NCI-H146 (cell line): ENCODE data around the gene TRIM17.
"Not testable (repeated sequence)": the region's sequence is repeated elsewhere in the genome, so short reads cannot be mapped to it uniquely, and the experiment has no call there.

Experiments
- DNase-seq: peaks from one replicate; lab custom pipeline; 2025; lab: John Stamatoyannopoulos, UW

The TRIM17 gene

DNA sequence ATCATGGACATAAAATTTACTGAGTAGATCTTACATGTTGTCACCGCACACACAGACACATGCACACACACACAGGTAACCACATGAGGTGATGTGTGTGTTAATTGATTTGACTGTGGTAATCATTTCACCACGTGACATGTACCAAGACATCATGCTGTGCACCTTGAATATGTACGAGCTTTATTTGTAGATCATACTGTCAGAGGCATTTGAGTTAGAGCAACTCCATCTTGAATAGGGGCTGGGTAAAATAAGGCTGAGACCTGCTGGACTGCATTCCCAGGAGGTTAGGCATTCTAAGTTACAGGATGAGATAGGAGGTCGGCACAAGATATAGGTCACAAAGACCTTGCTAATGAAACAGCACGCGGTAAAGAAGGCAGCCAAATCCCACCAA is 31.7 kb upstream of the TRIM17 start:
- DNase-seq = no peak

DNA sequence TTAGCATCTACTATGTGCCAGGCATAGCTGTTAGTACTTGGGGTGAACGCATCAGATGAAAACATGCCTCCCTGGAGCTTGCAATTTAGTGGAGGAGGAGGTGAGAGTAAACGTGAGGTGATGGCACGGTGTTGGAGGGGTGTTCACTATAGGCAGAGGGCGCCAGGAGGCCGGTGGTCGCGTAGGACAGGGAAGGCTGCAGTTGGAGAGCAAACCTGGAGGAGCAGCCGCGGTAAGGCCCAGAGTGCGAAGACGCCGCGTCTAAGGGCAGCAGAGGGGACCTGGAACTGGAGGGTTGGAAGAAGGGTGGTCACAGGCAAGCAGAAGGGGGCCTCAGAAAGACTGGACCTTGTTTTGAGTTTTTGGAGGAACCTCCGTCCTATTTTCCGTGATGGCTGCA is 30.2 kb upstream of the TRIM17 start:
- DNase-seq = no peak

DNA sequence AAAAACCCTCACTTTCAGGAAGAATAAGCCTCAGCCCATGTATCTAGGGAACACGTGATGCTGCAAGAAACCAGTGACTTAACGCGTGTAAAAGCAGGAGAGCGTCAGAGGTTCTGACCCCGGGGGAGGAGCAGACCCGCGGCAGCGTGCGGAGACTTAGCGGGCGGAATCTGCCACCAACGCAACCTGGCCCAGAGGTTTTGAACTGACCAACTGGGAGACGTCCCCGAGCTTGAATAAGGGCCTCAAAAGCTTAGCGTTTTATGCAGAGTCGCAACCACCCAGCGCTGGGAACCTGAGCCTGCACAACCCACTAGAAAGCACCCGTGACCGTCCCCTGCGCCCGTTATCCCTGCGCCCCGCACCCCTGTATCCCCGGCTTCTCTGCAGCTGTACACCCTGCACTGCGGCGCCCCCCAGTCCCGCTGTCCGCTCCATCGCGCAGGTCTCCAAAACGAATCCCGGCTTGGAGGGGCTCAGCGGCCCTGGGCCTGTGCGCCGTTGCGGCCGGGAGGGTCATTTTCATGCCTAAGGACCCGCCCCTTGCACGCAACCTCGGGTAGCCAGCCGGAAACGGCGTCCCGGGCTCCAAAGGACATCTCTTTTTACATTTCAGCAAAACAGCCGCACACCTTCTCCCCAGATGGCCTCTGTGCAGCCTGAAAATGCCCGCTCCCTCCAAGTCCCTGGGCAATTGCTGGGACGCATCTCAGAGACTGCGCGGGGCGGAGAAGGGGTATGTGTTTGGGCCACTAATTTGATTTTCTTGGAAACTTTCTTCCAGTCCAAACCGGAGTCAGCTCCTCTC is 29.4 kb upstream of the TRIM17 start:
- DNase-seq = peak; percentile 36

DNA sequence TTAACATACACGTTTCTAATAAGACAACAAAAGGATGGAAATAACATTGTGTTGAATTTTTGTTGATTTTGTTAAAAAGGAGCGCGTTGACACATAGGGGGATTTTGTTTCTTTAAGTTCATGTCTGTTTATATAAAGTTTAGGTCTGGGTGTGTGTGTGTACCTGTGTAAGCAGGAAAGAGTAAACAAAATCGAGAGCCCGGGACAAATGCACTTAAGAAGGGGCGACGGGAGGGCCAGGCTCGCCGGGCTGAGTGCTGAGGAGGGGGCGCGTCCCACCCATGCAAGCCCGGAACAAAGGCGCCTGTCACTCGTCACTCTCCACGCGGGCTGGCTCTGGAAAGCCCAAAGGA is 28.8 kb upstream of the TRIM17 start:
- DNase-seq = no peak

DNA sequence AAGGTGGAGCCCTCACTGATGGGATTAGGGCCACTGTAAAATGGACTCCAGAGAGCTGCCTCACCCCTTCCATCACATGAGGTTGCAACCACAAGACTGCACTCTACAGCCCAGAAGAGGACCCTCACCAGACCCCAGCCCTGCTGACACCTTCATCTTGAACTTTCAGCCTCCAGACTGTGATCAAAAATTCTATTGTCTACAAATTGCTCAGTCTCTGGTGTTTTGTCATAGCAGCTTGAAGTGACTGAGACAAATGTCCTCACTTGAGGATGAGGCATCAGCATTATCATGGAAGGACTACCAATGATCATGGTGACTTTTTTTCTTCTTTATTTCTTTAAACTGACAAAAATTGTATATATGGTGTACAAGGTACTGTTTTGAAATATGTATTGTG is 26.7 kb upstream of the TRIM17 start:
- no peak for DNase-seq

DNA sequence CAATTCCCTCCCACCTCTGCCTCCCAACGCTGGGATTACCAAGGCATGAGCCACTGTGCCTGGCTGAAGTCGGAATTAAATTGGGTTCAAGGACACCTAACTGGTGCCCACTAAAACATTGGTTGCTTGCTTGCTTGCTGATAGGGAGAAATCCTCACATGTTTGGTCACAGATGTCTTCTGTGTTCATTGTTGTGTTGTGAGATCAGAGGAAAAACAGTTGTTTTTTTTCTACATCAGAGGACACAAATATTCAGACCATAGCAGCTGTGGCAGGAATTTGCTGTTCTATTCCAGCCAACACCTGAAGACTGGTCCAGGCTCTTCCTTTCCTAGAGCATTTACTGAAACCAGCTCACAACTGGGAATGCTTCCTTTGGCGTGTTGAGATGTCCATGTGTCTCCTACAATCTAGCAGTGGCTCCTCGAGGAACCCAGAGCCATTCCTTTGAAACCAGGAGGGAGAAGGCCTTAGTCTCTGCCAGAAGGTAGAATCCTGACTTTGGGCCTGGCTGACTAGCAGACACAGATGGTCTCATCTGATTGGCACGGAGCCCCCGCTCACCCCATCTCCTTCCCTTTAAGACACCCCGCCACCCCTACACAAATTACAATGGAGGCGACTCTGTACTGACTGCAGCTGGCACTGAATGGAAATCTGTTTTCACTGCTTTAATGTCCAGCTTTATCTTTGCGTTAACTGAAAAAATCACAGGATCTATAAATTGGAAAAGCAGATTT is 24.3 kb upstream of the TRIM17 start:
- no peak for DNase-seq

DNA sequence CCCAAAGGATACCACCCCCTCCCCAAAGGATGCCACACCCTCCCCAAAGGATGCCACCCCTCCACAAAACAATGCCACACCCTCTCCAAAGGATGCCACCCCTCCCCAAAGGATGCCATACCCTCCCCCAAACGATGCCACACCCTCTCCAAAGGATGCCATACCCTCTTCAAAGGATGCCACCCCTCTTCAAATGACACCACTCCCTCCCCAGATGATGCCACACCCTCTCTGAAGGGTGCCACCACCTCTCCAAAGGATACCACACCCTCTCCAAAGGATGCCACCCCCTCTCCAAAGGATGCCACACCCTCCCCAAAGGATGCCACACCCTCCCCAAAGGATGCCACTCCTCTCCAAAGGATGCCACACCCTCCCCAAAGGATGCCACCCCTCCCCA is 21.6 kb upstream of the TRIM17 start:
- no peak for DNase-seq

DNA sequence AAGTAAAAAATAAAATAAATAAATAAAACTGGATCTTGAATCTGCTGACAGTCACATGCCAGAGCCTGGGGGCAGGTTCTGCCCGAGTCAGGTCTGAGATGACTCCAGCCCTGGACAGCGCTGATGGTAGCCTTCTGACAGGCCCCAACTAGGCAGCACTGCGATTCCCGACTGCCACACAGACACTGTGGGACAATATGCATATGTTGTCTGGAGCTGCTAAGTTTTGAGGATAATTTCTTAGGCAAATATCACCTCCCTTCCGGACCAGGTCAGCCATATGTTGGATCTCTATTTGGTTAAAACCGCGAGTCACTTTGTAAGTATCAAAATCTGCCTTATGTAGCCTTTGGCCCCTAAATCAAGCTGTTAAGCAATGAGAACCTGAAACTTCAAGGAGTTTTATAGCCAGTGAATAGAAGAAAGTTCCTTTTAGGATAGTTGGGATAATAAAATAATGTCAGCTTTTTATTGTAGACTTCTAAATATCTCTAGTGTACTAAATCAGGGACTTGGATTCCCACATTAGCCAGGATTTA is 20.8 kb upstream of the TRIM17 start:
- DNase-seq = no peak

DNA sequence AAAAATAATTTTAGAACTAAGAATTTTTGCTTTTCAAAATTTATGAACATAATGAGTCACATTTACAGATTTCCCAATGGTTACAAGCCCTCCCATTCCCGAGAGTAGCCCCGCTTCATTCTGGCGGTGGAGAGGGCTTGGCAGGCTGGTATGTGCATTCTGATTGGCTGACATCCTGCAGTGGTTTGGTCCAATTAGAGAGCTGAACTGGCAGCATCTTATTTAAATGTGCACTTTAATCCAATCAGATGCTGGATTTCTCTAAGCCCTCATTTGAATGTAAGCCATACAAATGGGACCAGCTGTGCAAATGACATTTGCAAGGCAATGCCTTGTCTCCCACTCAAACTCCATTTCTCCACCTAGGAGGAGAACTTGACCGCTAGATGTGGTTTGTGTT is 18.0 kb upstream of the TRIM17 start:
- no peak for DNase-seq

DNA sequence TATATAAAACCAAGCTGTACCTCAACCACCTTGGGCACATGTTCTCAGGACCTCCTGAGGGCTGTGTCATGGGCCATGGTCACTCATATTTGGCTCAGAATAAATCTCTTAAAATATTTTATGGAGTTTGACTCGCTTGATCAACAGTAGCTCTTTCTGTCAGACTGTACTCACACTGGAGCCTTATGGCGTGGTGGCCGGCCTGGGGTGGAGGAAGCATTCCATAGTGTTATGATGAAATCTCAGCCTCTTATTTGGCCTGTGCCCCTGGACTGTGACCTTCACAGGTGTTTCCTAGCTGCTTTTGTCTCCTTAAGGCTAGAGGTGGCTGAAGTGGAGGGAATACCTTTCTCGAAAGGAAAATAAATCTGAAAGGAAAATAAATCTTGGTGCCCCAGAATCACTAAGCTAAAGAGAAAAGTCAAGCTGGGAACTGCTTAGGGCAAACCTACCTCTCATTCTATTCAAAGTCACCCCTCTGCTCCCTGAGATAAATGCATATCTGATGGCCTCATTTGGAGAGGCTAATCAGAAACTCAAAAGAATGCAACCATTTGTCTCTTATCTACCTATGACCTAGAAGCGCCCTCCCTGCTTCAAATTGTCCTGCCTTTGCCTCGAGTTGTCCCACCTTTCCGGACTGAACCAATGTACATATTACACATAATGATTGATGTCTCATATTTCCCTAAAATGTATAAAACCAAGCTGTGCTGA is 16.8 kb upstream of the TRIM17 start:
- DNase-seq = not testable (repeated sequence)

DNA sequence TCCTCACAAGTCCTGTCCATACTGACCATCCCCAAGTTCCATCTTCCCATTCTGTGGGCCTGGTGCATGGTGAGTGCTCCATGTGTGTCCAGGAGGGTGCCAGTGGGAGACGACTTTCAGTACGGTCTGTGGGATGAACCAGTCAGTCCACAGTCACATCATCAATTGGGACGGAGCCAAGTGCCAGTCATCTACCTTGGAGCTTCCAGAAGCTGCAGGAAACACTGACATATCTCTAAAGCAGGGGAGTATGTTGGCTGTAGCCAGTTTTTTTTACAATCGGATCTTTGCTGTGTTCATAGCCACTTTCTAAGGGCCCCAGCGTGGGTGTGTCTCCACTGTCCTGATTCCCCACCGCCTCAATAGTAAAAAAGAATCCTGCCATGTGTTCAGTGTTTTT is 13.6 kb upstream of the TRIM17 start:
- DNase-seq = no peak

DNA sequence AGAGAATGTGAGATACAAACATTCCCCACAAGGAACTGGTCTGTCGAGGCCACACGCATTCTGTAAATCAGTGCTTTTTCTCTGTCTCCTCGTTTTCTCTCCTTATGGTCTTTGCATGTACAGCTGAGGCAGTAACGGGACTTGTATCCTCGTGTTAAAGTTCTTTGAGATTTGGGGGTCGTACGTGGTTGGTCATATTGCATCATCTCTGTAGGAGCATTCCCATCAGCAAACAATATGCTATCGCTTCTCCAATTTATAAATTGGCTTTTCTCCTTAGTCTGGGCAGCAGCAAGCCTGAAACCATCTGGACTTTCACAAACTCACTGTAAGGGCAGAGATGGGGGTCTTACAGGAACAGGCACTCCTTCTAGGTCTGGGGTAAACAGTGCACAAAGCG is 13.0 kb upstream of the TRIM17 start:
- no peak for DNase-seq

DNA sequence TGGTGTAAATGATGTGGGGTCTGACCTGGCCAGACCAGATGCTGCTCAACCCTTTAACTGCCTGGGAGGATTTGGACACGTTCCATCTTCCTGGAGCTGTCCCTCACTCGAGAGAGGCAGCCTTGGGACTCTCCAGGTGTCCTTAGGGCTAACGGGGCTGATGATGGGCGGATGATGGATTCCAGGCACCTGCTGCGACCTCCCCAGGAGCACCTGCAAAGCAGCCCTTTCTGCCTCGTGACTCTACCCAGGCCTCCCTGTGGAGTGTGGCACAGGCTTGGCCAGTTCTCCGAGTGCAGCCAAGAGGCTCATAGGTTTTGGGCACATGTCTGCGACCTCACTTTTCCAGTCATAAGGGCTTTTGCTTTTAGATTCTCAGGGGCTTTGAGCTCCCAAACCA is 12.3 kb upstream of the TRIM17 start:
- peak; percentile 86 for DNase-seq

DNA sequence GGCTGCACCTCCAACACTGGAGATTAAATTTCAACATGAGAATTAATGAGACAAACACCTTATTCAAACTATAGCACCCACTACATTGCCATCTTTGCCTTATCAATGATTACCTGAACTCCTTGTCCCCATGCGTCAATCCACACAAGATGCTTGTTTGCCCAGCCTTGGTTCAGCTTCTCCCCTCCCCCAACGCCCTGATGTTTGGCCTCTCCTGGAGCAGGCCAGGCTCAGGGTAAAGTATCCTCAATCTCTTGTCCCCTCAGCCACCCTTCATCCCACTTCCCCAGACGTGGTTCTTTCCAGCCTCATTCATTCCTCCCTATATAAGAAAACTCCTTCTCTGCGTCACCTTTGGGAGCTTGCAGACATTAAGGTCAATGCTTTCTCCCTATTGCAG is 11.8 kb upstream of the TRIM17 start:
- no peak for DNase-seq

DNA sequence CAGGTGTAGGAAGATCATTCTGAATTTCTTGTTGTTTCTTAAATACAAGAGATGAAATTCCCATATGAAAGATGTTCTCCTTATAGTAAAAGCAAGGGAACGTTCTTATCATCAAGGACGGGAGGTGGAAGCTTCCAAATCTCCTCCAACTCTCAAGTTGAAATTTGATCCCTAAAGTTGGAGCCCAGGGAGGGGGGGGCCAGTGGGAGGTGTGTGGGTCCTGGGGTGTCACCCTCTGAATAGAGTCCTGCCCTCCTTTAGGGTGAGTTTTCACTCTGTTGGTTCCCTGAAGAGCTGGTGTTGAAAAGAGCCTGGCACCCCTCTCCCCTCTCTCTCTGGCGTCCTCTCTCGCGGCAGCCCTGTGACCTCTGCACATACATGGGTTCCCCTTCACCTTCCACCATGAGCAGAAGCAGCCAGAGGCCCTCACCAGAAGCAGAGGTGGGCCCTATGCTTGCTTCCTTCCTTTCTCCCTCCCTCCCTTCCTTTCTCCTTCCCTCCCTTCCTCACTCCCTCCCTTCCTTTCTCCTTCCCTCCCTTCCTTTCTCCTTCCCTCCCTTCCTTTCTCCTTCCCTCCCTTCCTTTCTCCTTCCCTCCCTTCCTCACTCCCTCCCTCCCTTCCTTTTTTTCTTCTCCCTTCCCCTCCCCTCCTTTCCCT is 10.0 kb upstream of the TRIM17 start:
- no peak for DNase-seq

DNA sequence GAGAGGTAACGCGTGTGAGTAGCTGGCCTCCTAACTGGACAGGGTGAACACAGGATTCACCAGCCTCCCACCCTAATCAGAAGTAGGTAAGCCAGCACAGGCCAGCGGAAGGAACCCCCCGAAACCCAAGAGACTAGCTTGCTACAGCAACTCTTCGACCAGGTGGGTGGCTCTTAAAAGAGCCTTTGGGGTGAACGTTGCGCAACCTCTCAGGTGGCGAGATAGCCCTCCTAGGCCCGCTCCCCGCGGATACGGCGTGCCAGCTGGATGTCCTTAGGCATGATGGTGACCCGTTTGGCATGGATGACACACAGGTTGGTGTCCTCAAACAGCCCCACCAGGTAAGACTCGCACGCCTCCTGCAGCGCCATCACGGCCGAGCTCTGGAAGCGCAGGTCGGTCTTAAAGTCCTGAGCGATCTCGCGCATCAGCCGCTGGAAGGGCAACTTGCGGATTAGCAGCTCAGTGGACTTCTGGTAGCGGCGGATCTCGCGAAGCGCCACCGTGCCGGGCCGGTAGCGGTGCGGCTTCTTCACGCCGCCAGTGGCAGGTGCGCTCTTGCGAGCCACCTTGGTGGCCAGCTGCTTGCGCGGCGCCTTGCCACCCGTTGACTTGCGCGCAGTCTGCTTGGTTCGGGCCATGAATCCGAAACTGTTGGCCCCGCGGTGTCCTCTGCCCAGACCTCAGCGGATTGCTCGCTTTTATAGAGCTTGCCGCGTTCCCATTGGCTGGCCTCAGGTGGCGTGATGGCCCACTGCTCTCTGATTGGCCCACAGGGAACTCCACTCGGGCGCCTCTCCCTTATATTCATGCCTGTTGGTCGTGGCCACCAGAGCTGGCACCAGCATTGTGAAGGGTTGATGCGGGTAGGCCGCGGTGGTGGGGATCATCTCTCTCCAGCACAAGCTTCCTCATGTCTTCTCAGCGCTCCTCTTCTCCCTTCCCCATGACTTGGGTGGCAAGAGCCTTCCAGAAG is 8.3 kb upstream of the TRIM17 start:
- DNase-seq = no peak

DNA sequence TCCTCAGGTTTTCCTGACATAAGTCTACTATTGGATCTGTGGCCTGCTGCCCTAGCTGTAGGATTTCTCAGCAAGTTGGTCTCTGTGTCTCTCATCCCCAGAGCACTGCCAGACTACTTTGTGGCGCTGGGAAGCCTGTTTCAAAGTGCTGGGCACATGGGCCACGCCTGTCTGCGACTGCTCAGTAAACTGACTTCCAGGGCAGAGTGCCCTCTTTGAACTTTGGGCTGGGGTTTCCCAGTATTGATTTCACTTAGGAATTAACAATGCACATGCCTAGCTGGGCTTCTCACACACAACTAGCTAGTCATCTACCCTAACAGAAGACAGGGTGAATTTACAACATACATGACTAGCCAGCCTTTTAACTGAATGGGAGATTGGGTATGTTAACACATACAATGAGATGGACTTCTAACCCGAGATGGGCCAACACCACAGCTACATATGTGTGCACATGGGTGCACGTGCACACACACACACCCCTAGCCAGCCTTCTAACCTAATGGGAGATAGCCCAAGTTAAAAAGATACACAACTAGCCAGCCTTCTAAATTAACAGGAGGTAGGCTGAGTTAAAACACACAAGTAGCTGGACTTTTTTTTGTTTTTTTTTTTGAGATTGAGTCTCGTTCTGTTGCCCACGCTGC is 6.9 kb upstream of the TRIM17 start:
- DNase-seq = no peak

DNA sequence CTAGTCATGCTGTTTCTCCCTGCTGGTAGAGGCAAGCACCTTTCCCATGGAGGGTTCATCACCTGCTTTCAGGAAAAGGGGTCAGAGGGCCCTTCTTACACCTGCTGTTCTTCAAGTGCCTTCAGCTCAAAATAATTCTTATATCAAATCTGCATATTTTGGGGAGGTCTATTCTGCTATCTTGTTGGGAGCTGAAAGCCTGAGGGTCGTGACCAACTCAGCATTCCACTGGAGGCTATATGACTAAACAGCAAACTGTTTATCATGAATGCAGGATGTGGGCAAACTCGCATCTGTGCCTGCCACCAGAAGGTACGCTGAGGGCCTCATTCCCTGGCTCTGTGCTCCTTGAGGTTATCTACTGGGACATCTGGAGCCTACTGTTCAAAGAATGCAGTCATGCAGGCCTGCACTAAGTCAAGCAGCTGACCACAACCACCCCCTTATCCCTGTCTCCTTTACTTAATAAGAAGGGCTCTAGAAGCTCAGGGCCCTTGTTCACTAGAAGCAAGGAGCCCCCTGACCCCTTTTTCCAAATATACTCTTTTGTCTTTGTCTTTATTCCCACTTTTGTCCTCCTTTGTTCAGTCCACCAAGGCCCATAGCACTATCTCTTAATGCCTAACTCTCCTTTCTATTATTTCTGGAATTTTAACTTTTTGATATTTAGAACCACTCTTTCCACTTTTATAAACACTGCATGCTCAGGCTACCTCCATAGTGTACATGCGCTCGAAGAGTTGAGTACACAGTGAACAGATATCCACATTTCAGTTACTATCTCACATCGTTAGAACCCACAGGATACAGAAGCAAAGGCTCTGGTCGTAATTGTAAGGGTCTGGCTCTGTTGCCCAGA is 4.5 kb upstream of the TRIM17 start:
- DNase-seq = no peak

DNA sequence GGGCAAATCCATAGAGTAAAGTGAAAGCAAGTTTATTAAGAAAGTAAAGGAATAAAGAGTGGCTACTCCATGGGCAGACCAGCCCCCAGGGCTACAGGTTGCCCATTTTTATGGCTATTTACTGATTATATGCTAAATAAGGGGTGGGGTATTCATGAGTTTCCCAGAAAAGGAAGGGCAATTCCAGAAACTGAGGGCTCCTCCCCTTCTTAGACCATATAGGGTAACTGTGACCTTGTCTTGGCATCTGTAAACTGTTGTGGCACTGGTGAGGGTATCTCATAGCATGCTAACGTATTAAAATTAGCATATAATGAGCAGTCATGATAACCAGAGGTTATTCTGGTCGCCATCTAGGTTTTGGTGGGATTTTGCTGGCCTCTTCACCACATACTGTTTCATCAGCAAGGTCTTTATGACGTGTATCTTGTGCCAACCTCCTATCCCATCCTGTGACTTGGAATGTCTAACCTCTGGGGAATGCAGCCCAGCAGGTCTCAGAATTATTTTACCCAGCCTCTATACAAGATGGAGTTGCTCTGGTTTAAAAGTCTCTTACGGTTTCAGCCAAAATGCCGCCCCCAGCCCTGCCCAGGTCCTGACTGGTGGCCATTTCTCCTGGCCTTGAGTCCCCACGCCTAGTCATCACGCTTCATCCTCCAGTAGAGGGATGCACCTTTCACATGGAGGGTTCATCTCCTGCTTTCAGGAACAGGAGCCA is 982 bp upstream of the TRIM17 start:
- DNase-seq = no peak
